ENCODE data around the gene CDR2.

GRCh38 chr16:22366889-22367288 lies 7.5 kb downstream of the CDR2 start:
- TF ChIP-seq CTCF (IDR thresholded peaks at IDR 0.05; ENCODE audit: insufficient read depth, low read depth, low read length) (no peak), EZH2 (IDR thresholded peaks at IDR 0.05; ENCODE audit: insufficient read depth, low read length) (no peak)

Measured in astrocyte (in vitro differentiated cells and primary cell).